Colonic mucosa (tissue), 4 donors: ENCODE data around the gene S100A10. TPM values are rescaled to one million over a fixed set of nuclear protein-coding genes. Genes with fewer than 3 reads are reported as not detected.

Experiments used
- DNase-seq: peaks from one replicate; pipeline ENCODE4 v3.0.0-alpha.2; 2020
- H3K27ac ChIP-seq: fragments of 200-600 bp; one replicate; pipeline ENCODE4 v1.8.0; 2021
- H3K27me3 ChIP-seq: fragments of 200-600 bp; one replicate; pipeline ENCODE4 v1.8.0; 2021
- H3K36me3 ChIP-seq: fragments of 200-600 bp; one replicate; pipeline ENCODE4 v1.8.0; 2021
- H3K4me1 ChIP-seq: fragments of 200-600 bp; one replicate; pipeline ENCODE4 v1.8.0; 2021; ENCODE audit warnings: mild to moderate bottlenecking
- H3K4me3 ChIP-seq: fragments of 200-600 bp; one replicate; pipeline ENCODE4 v1.8.0; 2021
- H3K9ac ChIP-seq, 2 donors: one replicate each; pipeline ENCODE4 v1.7.0; 2013; ENCODE audit warnings: control low read depth in 2 of 2, low read depth in 2 of 2, low read length in 2 of 2
- H3K9me3 ChIP-seq: fragments of 200-600 bp; one replicate; pipeline ENCODE4 v1.8.0; 2021
- intact Hi-C: fragments of 100-400 bp; cut with DNase I; formaldehyde crosslinking; loops from one replicate; pipeline ENCODE4 v1.14.1; 2022
- total RNA-seq, 2 donors: library from RNA; stranded (reverse); fragmentation: NEBNext Ultra II Directional in 1 of 2; extraction: Animal tissue kit (Norgen Biotek cat#: 25700) in 1 of 2; gene quantifications; one replicate each; pipeline ENCODE4 v1.2.1, GENCODE V29; 2021
- TF ChIP-seq, protein P1 (sequence below): fragments of 200-600 bp; IDR thresholded peaks from one replicate; pipeline ENCODE4 v1.8.0; 2022; ENCODE audit warnings: antibody characterized with exemption, mild to moderate bottlenecking
- donor health status: healthy.
- donor health status: DM: no; HTN: no; CAD: no.
- donor health status: DM: no; HTN: no; CAD: no.

The S100A10 gene
- total RNA-seq, 2 donors from 2014 or later, result 1,313 to 1,485 TPM

DNA sequence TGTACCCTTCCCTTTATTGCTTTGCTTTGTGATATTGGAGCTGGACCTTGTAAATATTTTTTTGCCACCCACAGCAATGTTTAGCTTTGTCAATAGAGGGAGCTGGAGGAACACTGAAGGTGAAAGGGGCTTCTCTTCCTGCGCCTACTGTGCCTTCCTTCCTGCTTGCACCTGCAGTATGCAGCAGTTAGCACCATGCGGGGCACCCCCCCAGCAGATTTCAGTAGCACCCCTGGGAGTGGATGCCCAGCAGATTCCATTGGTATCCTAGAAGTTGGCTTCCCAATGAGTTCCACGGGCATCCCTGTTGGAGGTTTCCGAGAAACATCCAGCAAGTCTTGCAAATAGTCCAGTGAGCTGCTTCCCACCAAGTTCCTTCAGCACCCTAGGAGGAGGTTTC, 25.6 kb downstream of the S100A10 start:
- TF ChIP-seq, protein P1, sequence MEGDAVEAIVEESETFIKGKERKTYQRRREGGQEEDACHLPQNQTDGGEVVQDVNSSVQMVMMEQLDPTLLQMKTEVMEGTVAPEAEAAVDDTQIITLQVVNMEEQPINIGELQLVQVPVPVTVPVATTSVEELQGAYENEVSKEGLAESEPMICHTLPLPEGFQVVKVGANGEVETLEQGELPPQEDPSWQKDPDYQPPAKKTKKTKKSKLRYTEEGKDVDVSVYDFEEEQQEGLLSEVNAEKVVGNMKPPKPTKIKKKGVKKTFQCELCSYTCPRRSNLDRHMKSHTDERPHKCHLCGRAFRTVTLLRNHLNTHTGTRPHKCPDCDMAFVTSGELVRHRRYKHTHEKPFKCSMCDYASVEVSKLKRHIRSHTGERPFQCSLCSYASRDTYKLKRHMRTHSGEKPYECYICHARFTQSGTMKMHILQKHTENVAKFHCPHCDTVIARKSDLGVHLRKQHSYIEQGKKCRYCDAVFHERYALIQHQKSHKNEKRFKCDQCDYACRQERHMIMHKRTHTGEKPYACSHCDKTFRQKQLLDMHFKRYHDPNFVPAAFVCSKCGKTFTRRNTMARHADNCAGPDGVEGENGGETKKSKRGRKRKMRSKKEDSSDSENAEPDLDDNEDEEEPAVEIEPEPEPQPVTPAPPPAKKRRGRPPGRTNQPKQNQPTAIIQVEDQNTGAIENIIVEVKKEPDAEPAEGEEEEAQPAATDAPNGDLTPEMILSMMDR, result peak; percentile 63
- H3K9ac ChIP-seq, result peak overlapping the region in 1 of 2 donors; percentile 29
- H3K27me3 ChIP-seq, result no peaks in the 10 kb centered on the region
- H3K36me3 ChIP-seq, result no peaks in the 10 kb centered on the region
- no peak overlapping the region for H3K27ac ChIP-seq
- peaks cover 6% of the 10 kb centered on the region for H3K4me1 ChIP-seq
- H3K9me3 ChIP-seq, result no peaks in the 10 kb centered on the region
- DNase-seq, result peak; percentile 74
- intact Hi-C loops, result loop anchor here (2.0 to 5.0 kb wide), 2 partner anchors 29 to 36 kb away; no protein-coding TSS in a partner anchor
- no peak overlapping the region for H3K4me3 ChIP-seq

DNA sequence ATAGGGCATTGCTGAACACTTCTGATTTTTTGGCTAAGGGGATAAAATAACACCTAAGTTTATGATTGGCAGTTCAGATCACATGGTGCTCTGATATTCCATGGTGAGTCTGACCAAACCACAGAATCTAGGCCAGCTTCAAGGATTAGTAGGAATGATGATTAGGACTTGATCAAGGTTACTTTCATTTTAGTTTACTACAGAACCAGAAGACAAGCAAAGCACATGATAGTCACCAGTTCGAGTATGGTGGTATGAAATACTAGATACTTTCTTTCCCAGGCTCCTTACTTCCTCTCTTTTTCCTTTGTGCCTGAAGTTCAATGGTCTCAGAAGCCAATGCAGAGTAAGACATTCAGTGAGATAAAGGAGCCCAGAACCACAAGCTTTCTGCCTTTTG, 26.6 kb downstream of the S100A10 start:
- Histone ChIP-seq H3K9me3 (no peaks in the 10 kb centered on the region), H3K9ac (no peak overlapping the region), H3K36me3 (no peaks in the 10 kb centered on the region), H3K4me1 (peaks cover under 1% of the 10 kb centered on the region), H3K4me3 (no peak overlapping the region), H3K27ac (no peak overlapping the region), H3K27me3 (no peaks in the 10 kb centered on the region)
- no peak for DNase-seq
- intact Hi-C loops, result loop anchor here (5.0 kb wide), 1 partner anchor 35 kb away; no protein-coding TSS in a partner anchor
- TF ChIP-seq, protein P1, result no peak

DNA sequence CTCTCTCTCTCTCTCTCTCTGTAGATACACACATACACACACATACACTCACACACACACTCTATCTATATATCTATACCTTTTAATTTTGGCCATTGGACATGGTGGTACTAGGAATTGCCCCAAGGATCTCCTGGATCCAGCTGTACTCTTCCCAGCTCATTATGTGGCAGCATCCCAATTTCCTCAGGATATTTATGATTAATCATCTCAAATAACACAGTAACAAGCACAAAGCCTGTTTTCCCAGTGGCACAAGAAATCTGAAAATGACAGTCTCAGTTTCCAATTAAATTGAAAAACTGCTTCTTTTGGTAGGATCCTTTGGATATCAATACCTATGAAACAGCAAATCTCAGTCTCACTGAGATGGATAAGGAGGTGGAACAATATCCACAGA, 27.6 kb downstream of the S100A10 start:
- Histone ChIP-seq H3K4me3 (no peak overlapping the region), H3K9me3 (no peaks in the 10 kb centered on the region), H3K27me3 (no peaks in the 10 kb centered on the region), H3K36me3 (no peaks in the 10 kb centered on the region), H3K4me1 (no peaks in the 10 kb centered on the region), H3K27ac (no peak overlapping the region), H3K9ac (no peak overlapping the region)
- intact Hi-C loops, result loop anchor here (5.0 kb wide), 1 partner anchor 34 kb away; no protein-coding TSS in a partner anchor
- DNase-seq, result no peak
- TF ChIP-seq, protein P1, result no peak

DNA sequence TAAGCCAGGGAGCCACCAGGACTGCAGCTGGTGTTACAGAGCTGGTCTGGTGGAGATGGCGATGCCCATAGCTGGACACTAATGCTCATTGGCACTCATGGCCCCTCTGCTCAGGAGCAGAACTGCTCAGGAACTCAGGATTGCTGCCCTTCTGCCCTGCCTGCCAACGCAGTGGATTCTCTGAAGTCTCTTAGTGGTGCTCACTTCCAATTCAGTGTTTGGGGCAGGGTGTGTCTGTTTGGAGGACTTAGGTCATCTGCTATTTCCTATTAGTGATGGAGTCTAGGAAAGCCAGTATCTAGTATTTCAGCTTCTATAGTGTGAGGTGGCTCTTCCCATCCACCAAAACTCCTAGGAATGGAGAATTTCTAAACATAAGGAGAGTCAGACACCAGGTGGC, 29.1 kb downstream of the S100A10 start:
- H3K9me3 ChIP-seq, result no peaks in the 10 kb centered on the region
- H3K9ac ChIP-seq, result no peak overlapping the region
- H3K4me1 ChIP-seq, result no peaks in the 10 kb centered on the region
- no peak overlapping the region for H3K27ac ChIP-seq
- H3K4me3 ChIP-seq, result no peak overlapping the region
- H3K36me3 ChIP-seq, result no peaks in the 10 kb centered on the region
- H3K27me3 ChIP-seq, result no peaks in the 10 kb centered on the region
- intact Hi-C loops, result no loop called here
- TF ChIP-seq, protein P1, result no peak
- DNase-seq, result no peak

DNA sequence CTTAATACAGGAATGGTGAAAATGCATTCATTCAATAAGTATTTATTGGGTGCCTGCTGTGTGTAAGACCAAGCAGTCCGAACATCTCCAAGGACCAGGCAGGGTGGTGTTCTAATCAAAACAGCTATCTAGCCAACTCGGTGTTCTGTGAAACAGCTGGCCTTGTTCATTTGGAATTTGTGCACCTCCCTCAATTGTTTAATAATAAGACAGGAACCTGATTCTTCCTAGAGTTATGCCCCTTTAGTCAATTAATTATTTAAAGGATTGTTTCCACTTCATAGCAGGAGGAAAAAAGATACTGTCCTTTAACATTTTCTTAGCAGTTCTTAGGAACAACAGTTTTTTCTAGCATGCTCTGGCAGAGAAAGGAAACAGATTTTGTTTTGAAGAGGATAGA, 30.4 kb downstream of the S100A10 start:
- Histone ChIP-seq H3K9me3 (no peaks in the 10 kb centered on the region), H3K27ac (no peak overlapping the region), H3K4me1 (no peaks in the 10 kb centered on the region), H3K36me3 (no peaks in the 10 kb centered on the region), H3K27me3 (no peaks in the 10 kb centered on the region), H3K9ac (no peak overlapping the region), H3K4me3 (no peak overlapping the region)
- intact Hi-C loops, result no loop called here
- TF ChIP-seq, protein P1, result no peak
- DNase-seq, result no peak
